ENCODE data around the gene CIB2.

DNA sequence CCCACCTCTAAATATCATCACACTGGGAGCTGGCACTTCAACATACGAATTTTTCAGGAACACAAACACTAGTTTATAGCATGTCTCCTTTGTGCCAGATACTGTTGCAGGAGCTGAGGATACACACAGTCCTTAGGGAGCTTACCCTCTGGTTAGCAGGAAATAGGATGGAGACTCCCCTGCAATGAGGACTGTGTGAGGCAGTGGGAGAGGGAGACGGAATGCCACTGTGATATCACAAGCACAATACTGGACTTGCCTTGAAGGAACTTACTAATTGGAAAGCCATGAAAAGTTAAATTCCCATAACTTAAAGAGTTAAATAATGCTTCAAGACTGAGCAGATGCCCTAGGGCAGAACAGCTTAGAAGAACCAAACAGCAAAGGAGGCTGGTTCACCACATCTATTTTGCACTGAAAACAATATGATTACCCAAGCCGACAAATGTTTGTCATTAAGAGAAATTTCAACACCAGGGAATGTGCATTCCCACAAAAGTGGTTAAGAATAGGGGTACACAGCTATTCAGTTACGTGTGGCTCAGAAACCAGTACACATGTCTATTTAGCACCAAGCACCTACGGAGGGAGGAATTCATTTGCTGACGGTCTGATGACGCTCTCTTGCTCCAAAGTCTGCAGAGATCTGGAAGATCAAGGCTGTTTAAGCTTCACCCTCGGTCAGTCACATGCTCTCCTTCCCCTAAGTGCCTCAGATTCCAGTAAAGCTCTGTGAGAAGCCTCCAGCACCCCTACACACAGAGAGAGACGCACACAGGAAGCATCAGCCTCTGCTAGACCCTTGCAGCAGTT lies 59.0 kb downstream of the CIB2 start:
- TF ChIP-seq, protein P1, sequence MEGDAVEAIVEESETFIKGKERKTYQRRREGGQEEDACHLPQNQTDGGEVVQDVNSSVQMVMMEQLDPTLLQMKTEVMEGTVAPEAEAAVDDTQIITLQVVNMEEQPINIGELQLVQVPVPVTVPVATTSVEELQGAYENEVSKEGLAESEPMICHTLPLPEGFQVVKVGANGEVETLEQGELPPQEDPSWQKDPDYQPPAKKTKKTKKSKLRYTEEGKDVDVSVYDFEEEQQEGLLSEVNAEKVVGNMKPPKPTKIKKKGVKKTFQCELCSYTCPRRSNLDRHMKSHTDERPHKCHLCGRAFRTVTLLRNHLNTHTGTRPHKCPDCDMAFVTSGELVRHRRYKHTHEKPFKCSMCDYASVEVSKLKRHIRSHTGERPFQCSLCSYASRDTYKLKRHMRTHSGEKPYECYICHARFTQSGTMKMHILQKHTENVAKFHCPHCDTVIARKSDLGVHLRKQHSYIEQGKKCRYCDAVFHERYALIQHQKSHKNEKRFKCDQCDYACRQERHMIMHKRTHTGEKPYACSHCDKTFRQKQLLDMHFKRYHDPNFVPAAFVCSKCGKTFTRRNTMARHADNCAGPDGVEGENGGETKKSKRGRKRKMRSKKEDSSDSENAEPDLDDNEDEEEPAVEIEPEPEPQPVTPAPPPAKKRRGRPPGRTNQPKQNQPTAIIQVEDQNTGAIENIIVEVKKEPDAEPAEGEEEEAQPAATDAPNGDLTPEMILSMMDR (conservative IDR thresholded peaks at IDR 0.05), result no peak
- TF ChIP-seq EZH2 (IDR thresholded peaks at IDR 0.05; ENCODE audit: low read depth), result no peak

Measured in PC-9 (cell line).